Dermis blood vessel endothelial cell (primary cell): ENCODE results near the gene PPP4R1. TPM values are rescaled to one million over a fixed set of nuclear protein-coding genes. Genes with fewer than 3 reads are reported as not detected.

ENCODE experiments used
- DNase-seq: peaks from one replicate; pipeline ENCODE4 v3.0.0; 2010
- total RNA-seq: library from RNA; depleted of rRNA; stranded (reverse); fragments of >200 nt; gene quantifications from 2 replicates; pipeline ENCODE4 v1.2.3, GENCODE V29; 2014

Gene PPP4R1
- total RNA-seq, 1 donor from 2014 or later, result 193 TPM

GRCh38 chr18:9587924-9588323 lies 26.4 kb downstream of the PPP4R1 start:
- no peak for DNase-seq

- DNase-seq, result no peak
Measured at GRCh38 chr18:9586814-9587213, 27.5 kb downstream of the PPP4R1 start.

GRCh38 chr18:9581667-9582066 lies 32.7 kb downstream of the PPP4R1 start:
- no peak for DNase-seq

- DNase-seq, result no peak
Measured at GRCh38 chr18:9578306-9578705, 36.1 kb downstream of the PPP4R1 start.

GRCh38 chr18:9577361-9577760 lies 37.0 kb downstream of the PPP4R1 start:
- no peak for DNase-seq

GRCh38 chr18:9575558-9575957 lies 38.8 kb downstream of the PPP4R1 start:
- DNase-seq, result peak; percentile 99

GRCh38 chr18:9574473-9575115 lies 39.8 kb downstream of the PPP4R1 start:
- no peak for DNase-seq

- DNase-seq, result peak; percentile 86
Measured at GRCh38 chr18:9571546-9571945, 42.8 kb downstream of the PPP4R1 start.

- no peak for DNase-seq
Measured at GRCh38 chr18:9570255-9570654, 44.1 kb downstream of the PPP4R1 start.

- no peak for DNase-seq
Measured at GRCh38 chr18:9569178-9569577, 45.2 kb downstream of the PPP4R1 start.

- no peak for DNase-seq
Measured at GRCh38 chr18:9568186-9568585, 46.2 kb downstream of the PPP4R1 start.

- DNase-seq, result no peak
Measured at GRCh38 chr18:9565407-9565806, 49.0 kb downstream of the PPP4R1 start.

GRCh38 chr18:9563331-9563730 lies 51.0 kb downstream of the PPP4R1 start:
- no peak for DNase-seq

- DNase-seq, result no peak
Measured at GRCh38 chr18:9562584-9562983, 51.8 kb downstream of the PPP4R1 start.

GRCh38 chr18:9561759-9562158 lies 52.6 kb downstream of the PPP4R1 start:
- DNase-seq, result no peak

- DNase-seq, result no peak
Measured at GRCh38 chr18:9559253-9559652, 55.1 kb downstream of the PPP4R1 start.

GRCh38 chr18:9558387-9559064 lies 55.8 kb downstream of the PPP4R1 start:
- no peak for DNase-seq

GRCh38 chr18:9557250-9557943 lies 57.0 kb downstream of the PPP4R1 start:
- DNase-seq, result no peak

GRCh38 chr18:9552616-9553015 lies 61.7 kb downstream of the PPP4R1 start:
- no peak for DNase-seq

- no peak for DNase-seq
Measured at GRCh38 chr18:9552191-9552590, 62.2 kb downstream of the PPP4R1 start.

- no peak for DNase-seq
Measured at GRCh38 chr18:9550429-9550828, 63.9 kb downstream of the PPP4R1 start.

- no peak for DNase-seq
Measured at GRCh38 chr18:9549405-9549804, 65.0 kb downstream of the PPP4R1 start.

- no peak for DNase-seq
Measured at GRCh38 chr18:9547782-9548181, 66.6 kb downstream of the PPP4R1 start.

- no peak for DNase-seq
Measured at GRCh38 chr18:9546468-9546867, 67.9 kb downstream of the PPP4R1 start.
